Glomerular visceral epithelial cell (primary cell): ENCODE measurements around the gene ZBTB24.
A peak's percentile ranks its signal among the peaks of the same experiment; 100 is the strongest.

Experiments used
- DNase-seq: peaks from one replicate; pipeline ENCODE4 v3.0.0-alpha.2; 2016; ENCODE audit errors: extremely low spot score

The ZBTB24 gene

DNA sequence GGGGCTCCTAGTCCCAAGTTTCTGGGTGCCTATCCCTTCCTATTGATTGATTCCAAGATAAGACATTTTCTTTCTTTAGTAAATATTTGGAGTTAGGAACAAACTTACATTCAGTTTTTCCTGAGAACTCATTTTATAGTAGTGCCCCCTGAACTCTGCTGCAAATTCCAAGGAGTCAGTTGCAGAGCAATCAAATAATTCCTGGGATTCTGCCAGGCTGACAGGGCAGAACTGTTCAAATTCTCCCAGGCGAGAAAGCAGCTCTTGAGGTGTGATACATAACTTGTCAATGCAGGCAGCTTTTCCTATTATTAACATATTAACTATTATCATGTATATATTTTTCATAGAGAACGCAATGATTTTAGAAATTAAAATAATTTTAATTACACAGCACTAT, 15.9 kb upstream of the ZBTB24 start:
- DNase-seq, result no peak

DNA sequence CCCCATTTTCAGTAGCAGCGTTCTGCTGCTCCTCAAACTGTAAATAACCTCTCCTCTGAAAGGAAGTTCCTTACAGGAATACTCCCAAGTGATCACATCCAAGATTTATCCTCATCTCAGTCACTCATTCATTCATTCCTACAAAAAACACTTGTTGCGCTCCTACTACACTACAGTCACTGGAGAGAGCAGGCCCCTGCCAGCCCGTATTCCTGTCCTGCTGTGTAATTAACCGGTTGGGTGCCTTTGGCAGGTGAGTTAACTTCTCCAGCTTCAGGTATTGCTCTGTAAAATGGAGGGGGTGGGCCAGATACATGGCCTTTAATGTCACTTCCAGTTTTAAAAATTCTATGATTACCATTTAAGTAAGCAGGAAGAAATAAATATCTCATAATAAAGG, 15.0 kb upstream of the ZBTB24 start:
- no peak for DNase-seq

DNA sequence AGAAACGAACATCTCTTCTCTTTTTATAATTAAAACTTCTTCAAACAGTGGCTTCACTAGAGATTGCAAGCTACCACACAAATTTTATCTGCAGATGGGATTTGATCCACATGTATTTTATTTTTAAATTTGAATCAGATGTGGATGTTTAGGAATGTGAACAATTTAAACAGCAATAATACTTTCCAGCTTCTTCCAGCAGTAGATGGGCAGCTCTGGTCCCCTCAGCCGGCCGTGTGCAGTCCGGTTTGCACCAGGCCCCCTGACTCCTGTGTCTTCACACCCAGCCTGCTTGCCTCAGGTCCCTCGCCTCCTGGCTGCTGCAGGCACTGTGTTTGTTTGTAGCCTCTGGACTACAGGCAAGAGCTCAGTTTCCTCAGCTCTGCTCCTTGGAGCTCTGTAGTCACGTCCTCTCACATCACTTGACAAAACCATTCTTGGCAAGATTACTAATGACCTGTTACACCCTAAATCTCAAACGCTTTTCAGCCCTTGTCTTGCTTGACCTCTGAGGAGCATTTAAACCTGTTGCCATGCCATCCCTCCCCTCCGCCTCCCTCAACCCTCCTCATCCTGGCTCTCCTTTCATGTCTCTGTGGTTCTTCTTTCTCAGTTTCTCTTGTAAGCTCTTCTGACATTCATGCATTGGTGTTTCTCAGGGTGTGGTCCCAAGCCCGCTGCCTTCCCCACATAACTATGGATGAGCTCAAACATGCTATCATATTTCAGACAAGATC, 13.2 kb upstream of the ZBTB24 start:
- DNase-seq, result no peak

DNA sequence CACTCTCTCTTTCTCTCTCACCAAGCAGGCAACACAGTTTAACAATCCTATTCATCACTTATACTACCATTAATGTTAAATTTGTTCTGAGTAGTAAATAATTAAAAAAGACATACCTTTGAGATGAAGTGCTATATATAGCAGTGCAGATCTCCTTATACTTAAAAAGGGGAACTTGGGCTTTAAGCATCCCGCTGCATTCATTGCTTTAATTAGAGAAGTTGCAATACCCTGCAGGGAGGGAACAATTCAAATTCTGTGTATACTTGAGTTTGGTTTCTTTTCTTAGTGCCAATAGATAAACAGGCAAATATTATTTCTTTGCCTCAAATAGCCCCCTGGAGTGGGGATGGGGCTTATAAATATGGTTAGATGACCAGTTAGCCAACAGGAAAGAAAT, 10.8 kb upstream of the ZBTB24 start:
- DNase-seq, result no peak

DNA sequence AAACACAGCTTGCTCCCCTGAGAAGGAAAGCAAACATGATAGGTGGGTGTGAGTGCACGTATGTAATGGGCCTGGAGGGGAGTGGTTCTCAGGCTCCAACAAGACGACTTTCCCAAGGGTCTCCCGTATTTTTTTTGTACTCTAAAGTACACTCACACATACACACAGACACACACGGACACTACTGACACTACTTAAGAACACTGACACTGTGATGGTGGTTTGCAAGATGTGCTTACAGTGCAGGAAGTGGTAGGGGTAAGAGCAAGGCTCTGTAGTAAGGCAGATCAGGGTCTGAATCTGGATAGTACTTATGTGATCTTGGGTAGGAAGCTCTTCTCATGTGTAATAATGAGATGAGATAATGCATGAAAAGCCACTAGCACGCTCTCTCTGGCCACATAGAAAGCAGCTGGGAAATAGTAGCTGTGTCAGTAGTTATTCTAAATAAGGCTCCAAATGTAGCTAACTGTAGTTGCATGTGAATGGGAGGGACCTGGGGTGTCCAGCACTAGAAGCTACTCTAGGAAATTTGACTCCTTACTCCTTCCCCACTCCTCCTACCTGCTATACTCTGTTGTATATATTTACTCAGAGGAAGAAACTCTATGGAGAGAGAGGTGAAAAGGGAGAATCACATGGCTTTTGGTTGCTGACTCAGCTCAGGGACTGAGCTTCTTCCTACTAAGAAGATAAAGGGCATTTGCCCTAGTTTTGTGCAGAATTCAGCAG, 8.4 kb upstream of the ZBTB24 start:
- DNase-seq, result no peak

DNA sequence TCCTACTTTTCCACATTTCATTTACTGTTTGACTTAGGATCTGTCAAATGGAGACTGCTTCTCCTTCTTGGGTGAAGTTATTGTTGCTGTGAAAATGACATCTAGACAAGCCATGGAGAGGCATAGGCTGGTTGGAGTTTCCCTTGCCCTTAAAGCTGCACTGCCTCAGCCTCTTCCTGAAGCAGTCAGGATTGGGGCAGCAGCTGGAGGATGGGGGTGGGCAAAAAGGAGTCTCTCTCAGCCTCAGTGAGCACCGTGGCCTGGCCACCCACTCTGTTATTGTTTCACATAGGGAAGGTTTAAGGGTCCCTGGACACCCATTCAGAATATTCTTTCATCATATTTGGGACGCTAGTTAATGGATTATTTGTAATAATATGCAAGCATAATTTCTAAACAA, 7.7 kb upstream of the ZBTB24 start:
- no peak for DNase-seq

DNA sequence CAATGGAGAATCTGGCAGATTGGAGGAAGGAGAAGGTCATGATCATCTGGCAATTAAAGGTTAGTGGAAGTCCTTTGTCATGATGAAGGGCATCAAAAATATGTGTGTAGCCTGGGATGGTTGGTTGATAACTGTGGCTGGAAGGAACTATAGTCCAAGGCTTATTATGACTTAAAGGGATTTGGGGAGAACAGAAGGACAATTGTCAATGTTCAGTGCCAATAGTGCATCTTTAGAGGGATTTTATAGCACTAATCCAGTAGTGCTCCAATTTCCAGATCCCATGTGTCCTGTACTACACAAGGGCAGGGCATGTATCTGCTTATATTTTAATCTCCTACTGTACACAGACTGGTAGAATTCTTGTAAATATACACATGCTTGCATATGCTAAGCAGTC, 5.0 kb upstream of the ZBTB24 start:
- no peak for DNase-seq

DNA sequence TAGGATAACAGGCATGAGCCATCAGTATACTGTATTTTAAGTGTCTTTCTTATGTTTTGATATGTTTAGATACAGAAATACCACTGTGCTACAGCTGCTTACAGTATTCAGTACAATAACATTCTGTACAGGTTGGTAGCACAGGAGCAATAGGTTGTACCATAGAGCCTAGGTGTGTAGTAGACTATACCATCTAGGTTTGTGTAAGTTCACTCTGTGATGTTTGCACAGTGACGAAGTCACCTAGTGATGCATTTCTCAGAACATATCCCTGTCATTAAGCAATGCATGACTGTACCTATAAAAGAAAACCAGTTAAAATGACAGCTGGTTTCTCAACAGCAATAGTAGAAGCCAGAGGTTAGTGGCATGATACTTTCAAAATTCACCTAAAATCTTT, 3.0 kb upstream of the ZBTB24 start:
- DNase-seq, result no peak

DNA sequence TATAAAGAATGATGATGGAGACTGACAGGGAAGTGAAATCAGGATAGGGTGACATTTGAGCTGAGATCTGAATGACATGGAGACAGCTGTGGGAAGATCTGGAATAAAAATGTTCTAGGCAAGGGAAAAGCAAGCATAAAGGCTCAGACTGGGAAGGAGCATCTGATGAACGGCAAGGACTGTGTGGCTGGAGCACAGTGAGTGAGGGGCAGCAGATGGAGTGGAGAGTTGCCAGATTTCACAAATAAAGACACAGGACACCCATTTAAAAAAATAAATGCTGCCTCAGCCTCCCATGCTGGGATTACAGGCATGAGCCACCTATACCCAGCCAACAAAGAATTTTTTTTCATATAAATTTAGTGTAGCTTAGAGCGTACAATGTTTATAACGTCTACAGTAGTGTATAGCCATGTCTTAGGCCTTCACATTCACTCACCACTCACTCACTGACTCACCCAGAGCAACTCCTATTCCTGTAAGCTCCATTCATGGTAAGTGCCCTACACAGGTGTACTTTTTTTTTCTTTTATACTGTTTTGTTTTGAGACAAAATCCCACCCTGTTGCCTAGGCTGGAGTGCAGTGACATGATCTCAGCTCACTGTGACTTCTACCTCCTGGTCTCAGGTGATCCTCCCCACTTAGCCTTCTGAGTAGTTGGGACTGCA, 2.4 kb upstream of the ZBTB24 start:
- DNase-seq, result no peak

DNA sequence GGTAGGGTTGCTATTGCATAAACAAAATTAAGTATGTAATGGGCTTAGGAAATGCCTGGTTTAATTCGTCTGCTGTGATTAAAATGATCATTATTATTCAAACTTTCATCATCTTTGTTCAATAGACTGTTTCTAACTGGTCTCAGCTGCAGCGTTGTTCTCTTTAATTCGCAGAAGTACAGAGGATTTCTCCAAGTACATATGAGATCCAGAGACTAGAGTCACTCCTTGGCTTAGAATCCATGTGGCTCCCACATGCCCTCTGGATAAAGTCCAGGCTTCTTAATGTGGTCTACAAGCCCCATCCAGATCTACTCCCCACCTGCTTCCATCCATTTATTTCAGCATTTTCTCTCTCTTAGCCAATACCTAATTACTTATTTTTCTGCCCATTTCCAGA, 1.1 kb upstream of the ZBTB24 start:
- no peak for DNase-seq

DNA sequence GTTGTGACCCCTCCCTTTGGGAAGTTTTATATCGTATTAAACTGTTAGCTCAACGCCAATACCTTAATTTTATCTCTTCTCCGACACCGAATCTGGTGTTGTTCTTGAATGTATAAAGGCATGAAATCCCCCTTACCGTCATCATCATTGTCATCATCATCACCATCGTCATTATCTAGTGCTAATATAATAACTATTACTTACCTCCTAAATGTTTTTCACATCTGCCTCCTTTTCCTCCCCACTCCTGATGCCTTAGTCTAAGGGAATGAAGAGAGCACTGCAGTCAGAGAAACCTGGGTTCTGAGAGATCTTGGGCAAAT, 677 bp upstream of the ZBTB24 start:
- DNase-seq, result no peak

DNA sequence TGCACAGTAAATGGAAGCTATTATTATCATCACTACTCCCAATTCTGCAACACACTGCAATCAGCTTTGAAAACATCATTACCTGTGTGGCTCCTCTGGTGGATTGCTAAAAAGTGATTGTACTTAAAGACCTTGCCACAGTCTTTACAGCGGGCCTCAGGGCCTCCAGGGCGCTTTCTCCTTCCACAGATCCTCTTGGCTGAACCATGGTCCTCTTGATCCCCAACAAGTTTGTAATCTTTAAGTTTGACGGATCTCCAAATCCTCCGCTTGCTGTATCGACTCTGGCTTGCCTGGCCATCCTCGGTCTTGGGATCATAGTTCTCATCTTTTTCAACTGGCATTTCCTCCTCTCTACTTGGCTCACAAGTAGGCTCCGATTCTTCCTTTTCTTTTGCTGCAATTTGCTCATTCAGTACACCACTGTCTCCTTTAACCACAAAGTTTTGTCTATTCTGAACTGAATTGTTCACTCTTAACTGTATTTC, 2.0 kb downstream of the ZBTB24 start:
- no peak for DNase-seq

DNA sequence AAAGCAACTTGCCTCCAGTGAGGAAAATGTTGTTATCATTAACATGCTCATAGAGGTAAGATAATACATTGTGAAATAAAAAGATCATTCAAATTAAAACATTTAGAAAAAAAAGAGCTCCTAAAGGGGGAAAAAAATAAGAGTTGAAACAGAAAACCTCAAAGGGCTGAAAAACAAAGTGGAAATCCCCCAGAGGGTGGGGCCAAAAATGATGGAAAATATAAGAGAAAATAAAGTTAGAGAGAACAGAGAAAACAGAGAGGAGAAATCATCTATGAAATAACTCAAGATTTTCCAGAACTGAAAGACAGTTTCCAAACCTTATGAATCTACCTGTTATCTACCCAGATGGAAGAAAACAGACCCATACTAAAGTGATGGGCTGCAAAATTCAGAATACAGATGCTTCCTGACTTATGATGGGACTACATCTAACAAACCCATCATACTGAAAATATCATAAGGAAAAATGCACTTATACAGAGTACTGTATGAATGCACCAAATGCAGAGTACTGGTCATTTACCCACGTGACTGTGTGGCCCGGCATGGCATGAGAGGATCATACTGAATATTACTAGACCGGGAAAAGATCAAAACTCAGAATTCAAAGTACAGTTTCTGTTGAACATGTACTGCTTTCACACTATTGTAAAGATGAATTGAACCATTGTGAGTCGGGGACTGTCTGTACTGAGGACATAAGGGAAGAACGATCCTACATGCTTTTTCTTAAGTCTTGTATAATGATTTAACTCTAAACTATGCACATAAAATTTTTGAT, 4.0 kb downstream of the ZBTB24 start:
- DNase-seq, result no peak

DNA sequence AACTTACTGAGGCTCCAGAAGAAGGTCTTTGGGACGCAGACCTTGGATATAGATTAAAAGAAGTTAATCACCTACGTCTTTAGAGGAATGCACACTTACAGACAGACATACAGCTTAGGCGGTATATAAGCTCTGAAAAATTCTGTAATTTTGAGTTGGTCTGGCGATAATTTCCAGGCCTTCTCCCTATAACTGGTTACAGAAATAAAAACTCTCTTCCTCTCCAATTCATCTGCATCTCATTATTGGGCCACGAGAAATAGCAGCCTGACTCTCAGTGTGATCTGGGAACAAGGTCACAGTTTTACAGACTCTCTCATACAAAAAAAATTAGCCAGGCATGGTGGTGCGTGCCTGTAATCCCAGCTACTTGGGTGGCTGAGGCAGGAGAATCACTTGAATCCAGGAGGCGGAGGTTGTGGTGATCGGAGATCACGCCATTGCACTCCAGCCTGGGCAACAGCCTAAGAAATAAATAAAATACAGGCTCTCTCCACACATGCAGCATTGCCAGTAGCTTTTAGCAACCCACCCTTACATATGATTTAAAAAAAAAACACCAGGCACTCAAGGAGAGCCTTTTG, 4.7 kb downstream of the ZBTB24 start:
- DNase-seq, result no peak

DNA sequence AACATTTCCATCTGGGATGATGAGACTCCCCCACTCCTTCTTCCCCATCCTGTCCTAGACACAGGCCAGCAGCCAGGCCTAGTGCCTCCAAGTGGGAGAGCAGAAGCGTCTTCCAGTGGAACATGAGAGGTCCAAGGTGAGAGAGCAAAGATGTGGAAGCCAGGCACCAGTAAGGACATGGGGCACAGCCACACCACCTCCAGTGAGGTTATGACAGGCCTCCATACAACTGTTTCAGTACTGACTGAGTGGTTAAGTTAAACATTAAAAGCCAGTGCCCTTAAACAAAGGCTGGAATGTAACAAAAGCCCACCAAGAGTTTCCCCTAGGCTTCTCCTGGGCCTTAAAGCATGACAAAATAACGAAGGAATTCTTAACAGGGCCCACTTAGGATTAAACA, 5.3 kb downstream of the ZBTB24 start:
- DNase-seq, result peak; percentile 49

DNA sequence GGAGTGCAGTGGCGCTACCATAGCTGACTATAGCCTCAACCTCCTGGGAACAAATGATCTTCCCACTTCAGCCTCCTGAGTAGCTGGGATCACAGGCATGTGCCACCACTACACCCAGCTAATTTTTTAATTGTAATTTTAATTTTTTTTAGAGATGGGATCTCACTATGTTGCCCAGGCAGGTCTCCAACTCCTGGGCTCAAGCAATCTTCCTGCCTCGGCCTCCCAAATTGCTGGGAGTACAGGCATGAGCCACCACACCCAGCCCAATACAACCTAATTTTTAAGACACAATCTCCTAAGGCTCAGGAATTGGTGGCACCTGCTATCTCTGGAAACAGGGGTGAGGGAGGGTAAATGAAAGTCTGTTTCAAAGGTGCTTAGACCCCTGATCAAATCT, 5.8 kb downstream of the ZBTB24 start:
- DNase-seq, result no peak

DNA sequence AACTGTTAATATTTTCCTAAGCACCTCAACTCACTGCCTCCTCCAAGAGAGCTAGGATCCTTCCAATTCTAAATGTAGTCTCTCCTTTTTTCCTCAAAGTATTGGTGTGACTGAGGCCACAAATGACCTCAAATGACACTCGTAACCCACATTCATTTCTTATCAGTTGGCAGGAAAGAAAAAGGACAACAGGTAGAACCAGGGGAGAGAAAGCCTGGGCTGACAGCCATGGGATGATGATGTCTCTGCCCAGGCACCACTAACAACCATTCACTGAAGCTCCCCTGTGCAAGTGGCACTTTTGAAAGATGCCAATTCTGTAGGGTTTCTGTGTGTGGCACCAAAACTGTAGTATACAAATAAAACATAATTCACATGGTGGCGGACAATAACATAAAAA, 7.4 kb downstream of the ZBTB24 start:
- no peak for DNase-seq

DNA sequence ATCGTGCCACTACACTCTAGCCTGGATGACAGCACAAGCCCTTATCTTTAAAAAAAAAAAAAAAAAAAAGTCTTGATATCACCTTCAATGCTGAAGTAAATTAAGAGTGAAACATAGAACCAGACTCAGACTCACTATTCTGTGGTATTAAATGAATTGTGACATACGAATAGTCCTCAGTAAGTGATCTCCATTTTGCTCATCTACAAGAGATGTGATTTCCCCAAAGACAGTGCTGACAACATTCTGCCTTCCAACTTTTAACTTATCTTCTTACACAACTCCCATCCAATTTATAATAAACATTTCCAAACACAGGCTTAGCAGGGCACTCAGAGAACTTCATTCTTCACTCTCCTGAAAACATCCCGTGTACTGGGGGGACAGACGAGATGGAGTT, 8.0 kb downstream of the ZBTB24 start:
- no peak for DNase-seq

DNA sequence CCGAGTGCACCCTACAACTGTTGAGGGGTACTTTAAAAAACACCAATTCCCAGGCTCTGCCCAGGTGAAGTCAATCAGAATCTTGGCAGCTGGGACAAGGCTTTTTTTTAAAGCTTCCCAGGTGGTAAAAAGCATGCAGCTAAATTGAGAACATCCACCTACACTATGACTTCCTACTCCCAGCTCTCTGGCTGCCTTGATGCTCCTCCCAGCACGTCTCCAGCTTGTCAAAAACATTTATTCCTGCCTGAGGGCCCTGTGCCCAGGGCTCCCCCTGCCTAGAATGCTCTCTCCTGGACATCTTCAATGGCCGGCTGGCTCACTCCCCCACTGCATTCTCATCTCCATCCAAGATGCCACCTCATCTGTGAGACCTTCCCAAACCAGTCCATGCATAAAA, 9.9 kb downstream of the ZBTB24 start:
- no peak for DNase-seq

DNA sequence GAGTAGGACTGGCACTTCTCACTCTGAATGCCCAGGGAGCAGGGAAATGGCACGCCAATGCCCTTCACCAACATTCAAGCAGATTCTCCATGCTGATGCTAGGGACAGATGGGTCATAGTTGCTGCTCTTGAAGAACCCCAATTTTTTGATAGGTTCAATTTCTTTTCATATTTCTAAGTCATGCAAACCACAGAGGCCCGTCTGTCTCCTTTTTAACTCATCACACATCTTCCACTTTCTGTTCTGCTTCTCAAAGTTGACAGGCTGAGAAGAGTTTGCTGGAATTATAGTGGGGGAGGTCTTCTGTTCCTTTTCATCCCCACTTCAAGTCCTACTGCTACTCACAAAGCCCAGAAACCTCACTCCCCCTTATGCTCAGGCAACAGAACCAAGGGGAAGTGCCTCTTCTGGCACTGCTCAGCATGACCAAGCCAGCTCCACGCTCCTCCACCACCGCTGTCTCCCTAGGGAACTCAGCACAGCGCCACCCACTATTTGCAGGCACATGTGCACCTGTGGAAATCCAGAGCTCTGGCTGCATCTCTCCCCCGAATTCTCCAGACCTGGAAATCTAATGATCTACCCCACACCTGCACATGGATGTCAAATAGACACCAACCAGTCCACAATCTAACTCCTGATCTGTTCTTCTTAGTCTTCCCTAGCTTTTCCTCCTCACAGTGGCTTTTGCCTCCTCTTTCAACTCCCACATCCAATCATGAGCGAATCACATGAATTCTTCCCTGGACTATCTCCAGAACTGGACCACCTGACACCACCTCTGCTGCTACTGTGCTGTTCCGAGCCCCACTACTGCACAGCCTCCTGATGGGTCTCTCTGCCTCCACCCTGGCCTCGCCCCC, 10.7 kb downstream of the ZBTB24 start:
- no peak for DNase-seq
